ENCODE data around the gene TOP3A. TPM values are rescaled to one million over a fixed set of nuclear protein-coding genes. Genes with fewer than 3 reads are reported as not detected.

TOP3A gene
- polyA plus RNA-seq, 1 experiment: 11.9 TPM

DNA sequence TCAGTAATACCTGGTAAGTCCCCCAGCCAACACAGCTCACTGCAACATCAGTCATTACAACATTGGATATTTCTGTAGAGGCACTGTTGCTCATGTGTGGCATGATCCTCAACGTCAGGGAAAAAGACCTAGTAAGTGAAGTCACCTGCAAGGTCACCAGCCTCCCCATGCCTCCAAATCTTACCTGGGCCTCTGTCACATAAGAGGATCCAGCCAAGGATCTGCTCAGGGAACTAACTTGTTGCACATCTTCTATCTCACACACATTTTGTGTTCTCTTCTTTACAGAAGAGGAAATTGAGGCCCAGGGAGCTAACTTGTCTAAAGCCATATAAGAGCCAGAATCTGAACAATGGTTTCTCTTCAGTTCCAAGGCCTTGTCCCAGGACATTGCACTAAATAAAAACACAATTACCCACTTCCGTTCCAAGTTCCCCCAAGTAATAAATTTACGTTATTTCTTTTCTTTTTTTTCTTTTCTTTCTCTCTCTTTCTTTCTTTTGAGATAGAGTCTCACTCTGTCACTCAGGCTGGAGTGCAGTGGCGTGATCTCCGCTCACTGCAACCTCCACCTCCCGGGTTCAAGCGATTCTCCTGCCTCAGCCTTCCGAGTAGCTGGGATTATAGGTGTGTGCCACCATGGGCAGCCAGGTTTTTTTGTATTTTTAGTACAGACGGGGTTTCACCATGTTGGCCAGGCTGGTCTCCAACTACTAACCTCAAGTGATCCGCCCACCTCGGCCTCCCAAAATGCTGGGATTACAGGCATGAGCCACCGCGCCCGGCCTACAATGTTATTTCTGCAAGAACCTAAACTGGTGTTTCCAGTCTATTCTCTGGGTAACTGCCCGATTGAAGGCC, 47.3 kb upstream of the TOP3A start:
- no peak for TF ChIP-seq CTCF (IDR thresholded peaks at IDR 0.05; ENCODE audit: low read depth, low read length)
- no peak for DNase-seq (ENCODE audit: low read depth, low spot score)
- Histone ChIP-seq H3K27me3 (ENCODE audit: control insufficient read depth, insufficient read depth, low read length) (no peaks in the 10 kb centered on the region), H3K27ac (ENCODE audit: low read depth, low read length) (no peak overlapping the region), H3K4me3 (ENCODE audit: low read depth, low read length) (peak overlapping the region; percentile 77), H3K9me3 (ENCODE audit: control insufficient read depth, insufficient read depth, low read length) (no peaks in the 10 kb centered on the region; the same call in 1 of the 2 replicates)
- ChIA-PET CTCF (interaction anchor here (1.1 kb wide), 1 partner anchor 42 kb away, joined by 3 read pairs; no protein-coding TSS in a partner anchor), POLR2A (interaction anchor here (1.0 kb wide), 1 partner anchor 101 kb away, joined by 3 read pairs; no protein-coding TSS in a partner anchor)

DNA sequence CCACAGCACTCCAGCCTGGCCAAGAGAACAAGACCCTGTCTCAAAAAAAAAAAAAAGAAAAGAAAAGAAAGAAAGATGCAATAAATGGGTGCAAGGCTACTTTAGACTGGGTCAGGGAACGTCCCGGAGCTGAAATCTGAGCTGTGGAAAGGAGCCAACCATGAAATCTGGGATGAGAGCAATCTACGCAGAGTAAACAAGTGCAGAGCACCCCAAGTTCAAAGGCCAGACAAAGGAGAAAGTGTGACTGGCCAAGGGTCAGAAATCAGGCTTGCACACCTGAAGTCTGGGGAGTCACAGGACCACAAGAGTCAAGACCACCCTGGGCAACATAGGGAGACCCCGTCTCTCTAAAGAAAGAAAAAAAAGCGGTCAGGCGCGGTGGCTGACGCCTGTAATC, 45.7 kb upstream of the TOP3A start:
- Histone ChIP-seq H3K27ac (ENCODE audit: low read depth, low read length) (no peak overlapping the region), H3K27me3 (ENCODE audit: control insufficient read depth, insufficient read depth, low read length) (no peaks in the 10 kb centered on the region), H3K4me3 (ENCODE audit: low read depth, low read length) (no peak overlapping the region), H3K9me3 (ENCODE audit: control insufficient read depth, insufficient read depth, low read length) (no peaks in the 10 kb centered on the region)
- DNase-seq (ENCODE audit: low read depth, low spot score): no peak
- CTCF ChIA-PET: interaction anchor here (0.6 kb wide), 1 partner anchor 86 kb away, joined by 3 read pairs; no protein-coding TSS in a partner anchor
- POLR2A ChIA-PET: no interaction called here
- no peak for TF ChIP-seq CTCF (IDR thresholded peaks at IDR 0.05; ENCODE audit: low read depth, low read length)

- Histone ChIP-seq H3K27me3 (ENCODE audit: control insufficient read depth, insufficient read depth, low read length) (no peaks in the 10 kb centered on the region), H3K4me3 (ENCODE audit: low read depth, low read length) (no peak overlapping the region), H3K9me3 (ENCODE audit: control insufficient read depth, insufficient read depth, low read length) (no peaks in the 10 kb centered on the region), H3K27ac (ENCODE audit: low read depth, low read length) (no peak overlapping the region)
- peak; percentile 10 for DNase-seq (ENCODE audit: low read depth, low spot score)
- no peak for TF ChIP-seq CTCF (IDR thresholded peaks at IDR 0.05; ENCODE audit: low read depth, low read length)
- ChIA-PET POLR2A (no interaction called here), CTCF (no interaction called here)
Observed at GRCh38 chr17:18356624-18357023, 41.8 kb upstream of the TOP3A start.

DNA sequence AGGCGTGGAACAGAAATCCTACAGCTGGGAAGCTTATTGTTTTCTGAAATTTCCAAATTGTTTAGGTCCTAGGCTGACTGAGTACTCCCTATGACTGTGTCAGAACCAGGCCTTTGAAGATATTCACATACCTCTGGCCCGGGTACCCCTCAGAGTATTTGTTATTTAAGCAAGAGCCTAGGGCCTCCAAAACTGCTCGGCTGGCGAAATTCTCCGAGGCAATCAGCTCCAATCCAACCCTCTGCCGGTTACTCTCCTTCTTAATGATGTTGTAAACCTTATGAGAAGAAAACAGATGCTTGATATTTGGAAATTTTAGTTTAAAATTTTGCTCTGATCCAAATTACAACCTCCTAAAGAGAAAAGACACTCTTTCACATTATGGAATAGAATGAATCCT, 38.7 kb upstream of the TOP3A start:
- H3K27ac ChIP-seq (ENCODE audit: low read depth, low read length): no peak overlapping the region
- no peak overlapping the region for H3K4me3 ChIP-seq (ENCODE audit: low read depth, low read length)
- no peak for TF ChIP-seq CTCF (IDR thresholded peaks at IDR 0.05; ENCODE audit: low read depth, low read length)
- no peak for DNase-seq (ENCODE audit: low read depth, low spot score)
- H3K27me3 ChIP-seq (ENCODE audit: control insufficient read depth, insufficient read depth, low read length): no peaks in the 10 kb centered on the region
- ChIA-PET CTCF (no interaction called here), POLR2A (no interaction called here)
- H3K9me3 ChIP-seq (ENCODE audit: control insufficient read depth, insufficient read depth, low read length): no peaks in the 10 kb centered on the region

DNA sequence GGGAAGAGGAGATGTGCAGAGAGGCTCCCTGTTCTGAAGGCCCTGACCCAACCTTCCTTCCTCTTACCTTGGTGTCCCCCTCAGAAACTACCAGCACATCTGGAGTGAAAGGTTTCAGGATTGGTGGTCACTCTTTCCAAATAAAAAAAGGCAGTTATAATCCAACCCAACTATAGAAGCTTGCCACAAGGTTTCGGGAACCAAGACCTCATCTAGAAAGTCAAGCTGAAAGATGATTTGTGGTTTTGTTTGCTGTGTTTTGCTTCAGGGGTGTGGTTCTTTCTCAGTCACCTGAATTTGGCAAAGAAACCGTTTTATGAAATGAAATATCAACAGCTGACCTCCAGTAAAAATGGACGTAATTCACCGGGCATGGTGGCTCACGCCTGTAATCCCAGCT, 29.2 kb upstream of the TOP3A start:
- no peak for TF ChIP-seq CTCF (IDR thresholded peaks at IDR 0.05; ENCODE audit: low read depth, low read length)
- ChIA-PET POLR2A (no interaction called here), CTCF (interaction anchor here (0.7 kb wide), 1 partner anchor 16 kb away, joined by 3 read pairs; no protein-coding TSS in a partner anchor)
- H3K27me3 ChIP-seq (ENCODE audit: control insufficient read depth, insufficient read depth, low read length): no peaks in the 10 kb centered on the region
- H3K4me3 ChIP-seq (ENCODE audit: low read depth, low read length): no peak overlapping the region
- H3K9me3 ChIP-seq (ENCODE audit: control insufficient read depth, insufficient read depth, low read length): no peaks in the 10 kb centered on the region; the same call in 1 of the 2 replicates
- no peak for DNase-seq (ENCODE audit: low read depth, low spot score)
- H3K27ac ChIP-seq (ENCODE audit: low read depth, low read length): no peak overlapping the region

Measured in AG04450 (cell line).